ENCODE results near the gene MYO3B.
"Not testable (repeated sequence)": the region's sequence is repeated elsewhere in the genome, so short reads cannot be mapped to it uniquely, and the experiment has no call there.

Gene MYO3B

DNA sequence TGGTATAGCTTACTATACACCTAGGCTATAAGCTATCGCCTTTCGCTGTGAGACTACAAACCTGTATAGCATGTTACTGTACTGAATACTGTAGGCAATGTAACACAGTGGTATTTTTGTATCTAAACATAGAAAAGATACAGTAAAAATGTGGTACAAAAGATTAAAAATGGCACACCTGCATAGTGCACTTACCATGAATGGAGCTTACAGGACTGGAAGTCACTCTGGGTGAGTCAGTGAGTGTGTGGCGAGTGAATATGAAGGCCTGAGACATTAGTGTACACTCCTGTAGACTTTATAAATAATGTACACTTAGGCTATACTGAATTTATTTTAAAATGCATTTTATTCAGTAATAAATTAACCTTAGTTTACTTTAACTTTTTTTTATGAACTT, 279.0 kb downstream of the MYO3B start:
- Mint-ChIP-seq H3K27me3 (peaks cover 2% of the 10 kb centered on the region), H3K27ac (no peak overlapping the region), H3K4me3 (no peak overlapping the region), H3K36me3 (no peaks in the 10 kb centered on the region), H3K4me1 (no peaks in the 10 kb centered on the region), H3K9me3 (no peaks in the 10 kb centered on the region)
- ATAC-seq (ENCODE audit: low read depth) (no peak), DNase-seq (ENCODE audit: low spot score in 2 of 2) (no peak)

DNA sequence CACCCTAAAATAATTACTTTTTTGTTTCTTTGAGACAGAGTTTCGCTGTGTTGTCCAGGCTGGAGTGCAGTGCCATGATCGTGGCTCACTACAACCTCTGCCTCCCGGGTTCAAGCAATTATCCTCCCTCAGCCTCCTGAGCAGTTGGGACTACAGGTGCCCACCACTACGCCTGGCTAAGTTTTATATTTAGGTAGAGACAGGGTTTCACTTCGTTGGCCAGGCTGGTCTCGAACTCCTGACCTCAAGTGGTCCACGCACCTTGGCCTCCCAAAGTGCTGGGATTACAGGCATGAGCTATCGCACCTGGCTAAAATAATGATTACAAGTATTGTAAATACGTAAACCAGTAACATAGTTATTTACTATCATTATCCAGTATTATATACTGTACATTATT, 279.8 kb downstream of the MYO3B start:
- no peak overlapping the region for H3K4me3 Mint-ChIP-seq
- H3K27me3 Mint-ChIP-seq, result peaks cover 4% of the 10 kb centered on the region
- H3K4me1 Mint-ChIP-seq, result no peaks in the 10 kb centered on the region
- H3K27ac Mint-ChIP-seq, result no peak overlapping the region
- no peak for ATAC-seq (ENCODE audit: low read depth)
- no peaks in the 10 kb centered on the region for H3K36me3 Mint-ChIP-seq
- H3K9me3 Mint-ChIP-seq, result no peaks in the 10 kb centered on the region
- no peak for DNase-seq (ENCODE audit: low spot score in 2 of 2)

DNA sequence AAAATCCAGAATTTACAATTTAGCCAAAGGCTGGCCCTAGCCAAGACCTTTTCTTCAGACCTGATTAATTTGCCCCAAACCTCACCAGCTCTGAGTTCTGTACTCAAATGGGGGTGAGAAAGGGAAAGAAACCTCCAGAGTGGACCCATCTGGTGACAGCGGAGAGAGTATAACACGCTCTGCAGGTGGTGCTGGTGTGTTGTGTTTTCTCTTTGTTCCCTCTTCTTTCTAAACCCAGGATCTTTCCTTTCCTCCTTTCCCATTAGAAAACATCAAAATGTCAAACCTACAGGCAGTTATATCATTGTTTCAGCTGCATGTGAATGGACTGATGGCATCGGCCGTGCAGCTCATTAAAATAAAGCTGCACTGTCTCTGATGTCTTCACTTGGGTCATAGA, 283.9 kb downstream of the MYO3B start:
- DNase-seq (ENCODE audit: low spot score in 2 of 2) (no peak), ATAC-seq (ENCODE audit: low read depth) (no peak)
- Mint-ChIP-seq H3K27ac (no peak overlapping the region), H3K9me3 (peaks cover 2% of the 10 kb centered on the region), H3K36me3 (no peaks in the 10 kb centered on the region), H3K4me3 (no peak overlapping the region), H3K4me1 (no peaks in the 10 kb centered on the region), H3K27me3 (peaks cover 4% of the 10 kb centered on the region)

GRCh38 chr2:170462433-170463205, 284.7 kb downstream of the MYO3B start:
- DNase-seq (ENCODE audit: low spot score in 2 of 2) (no peak), ATAC-seq (ENCODE audit: low read depth) (no peak)
- no peak overlapping the region for H3K27ac Mint-ChIP-seq
- H3K36me3 Mint-ChIP-seq, result no peaks in the 10 kb centered on the region
- H3K27me3 Mint-ChIP-seq, result peaks cover 4% of the 10 kb centered on the region
- no peaks in the 10 kb centered on the region for H3K4me1 Mint-ChIP-seq
- H3K4me3 Mint-ChIP-seq, result no peak overlapping the region
- H3K9me3 Mint-ChIP-seq, result peaks cover 2% of the 10 kb centered on the region

GRCh38 chr2:170463206-170463537, 285.2 kb downstream of the MYO3B start:
- H3K9me3 Mint-ChIP-seq, result peaks cover 2% of the 10 kb centered on the region

DNA sequence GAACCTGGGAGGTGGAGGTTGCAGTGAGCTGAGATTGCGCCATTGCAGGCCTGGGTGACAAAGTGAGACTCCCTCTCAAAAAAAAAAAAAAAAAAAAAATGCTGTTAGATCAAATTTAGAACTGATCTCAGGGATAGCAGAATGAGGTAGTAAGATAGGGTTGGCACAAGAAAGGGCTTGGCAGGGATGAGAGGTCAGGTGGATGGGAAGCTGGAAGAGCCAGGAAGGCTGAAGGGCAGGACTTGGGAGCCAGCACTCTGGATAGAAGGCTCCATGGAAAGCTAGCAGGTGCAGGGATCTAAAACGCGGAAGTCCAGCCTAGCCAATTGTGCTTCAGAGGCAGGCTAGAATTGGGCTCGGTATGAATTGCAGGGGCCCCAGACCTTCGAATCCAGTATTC, 286.3 kb downstream of the MYO3B start:
- no peak for ATAC-seq (ENCODE audit: low read depth)
- H3K9me3 Mint-ChIP-seq, result peaks cover 2% of the 10 kb centered on the region
- H3K27me3 Mint-ChIP-seq, result peaks cover 2% of the 10 kb centered on the region
- no peaks in the 10 kb centered on the region for H3K36me3 Mint-ChIP-seq
- H3K27ac Mint-ChIP-seq, result no peak overlapping the region
- no peaks in the 10 kb centered on the region for H3K4me1 Mint-ChIP-seq
- no peak for DNase-seq (ENCODE audit: low spot score in 2 of 2)
- H3K4me3 Mint-ChIP-seq, result no peak overlapping the region

More at GRCh38 chr2:170463206-170463537, 285.2 kb downstream of the MYO3B start:
- Mint-ChIP-seq H3K4me1 (no peaks in the 10 kb centered on the region), H3K27ac (no peak overlapping the region), H3K27me3 (peaks cover 4% of the 10 kb centered on the region), H3K4me3 (no peak overlapping the region), H3K36me3 (no peaks in the 10 kb centered on the region)
- ATAC-seq (ENCODE audit: low read depth) (no peak), DNase-seq (ENCODE audit: low spot score in 2 of 2) (no peak)

DNA sequence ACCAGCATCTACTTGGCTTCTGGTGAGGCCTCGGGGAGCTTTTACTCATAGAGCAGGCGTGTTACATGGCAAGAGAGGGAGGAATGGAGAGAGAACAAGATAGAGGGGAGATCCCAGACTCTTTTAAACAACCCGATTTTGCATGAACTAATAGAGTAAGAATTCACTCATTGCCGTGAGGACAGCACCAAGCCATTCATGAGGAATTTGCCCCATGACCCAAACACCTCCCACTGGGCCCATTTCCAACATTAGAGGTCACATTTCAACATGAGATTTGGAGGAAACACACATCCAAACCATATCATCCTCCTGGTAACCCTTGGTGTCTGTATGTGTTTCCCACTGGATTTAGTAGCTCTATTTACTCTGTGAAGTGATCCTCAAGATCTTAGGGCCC, 287.3 kb downstream of the MYO3B start:
- Mint-ChIP-seq H3K4me1 (no peaks in the 10 kb centered on the region), H3K36me3 (no peaks in the 10 kb centered on the region), H3K4me3 (no peak overlapping the region), H3K9me3 (peaks cover 6% of the 10 kb centered on the region), H3K27ac (no peak overlapping the region), H3K27me3 (peaks cover 2% of the 10 kb centered on the region)
- no peak for DNase-seq (ENCODE audit: low spot score in 2 of 2)
- no peak for ATAC-seq (ENCODE audit: low read depth)

DNA sequence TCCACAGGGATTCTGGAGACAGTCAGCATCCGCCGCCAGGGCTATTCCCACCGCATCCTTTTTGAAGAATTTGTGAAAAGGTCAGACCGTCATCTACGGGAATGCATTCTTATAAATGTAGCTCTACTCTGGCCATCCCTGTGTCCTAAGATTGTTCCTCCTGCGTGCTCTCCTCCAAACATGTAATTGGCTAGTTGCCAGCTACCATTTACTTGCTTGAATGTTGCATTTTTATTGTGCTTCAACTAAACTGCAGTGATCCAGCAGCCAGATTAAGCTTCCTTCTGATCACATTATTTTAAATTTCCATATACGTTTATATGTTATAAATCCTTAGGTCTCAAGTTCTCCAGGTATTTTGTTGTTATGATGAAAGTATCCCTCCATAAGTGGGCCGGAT, 288.7 kb downstream of the MYO3B start:
- Mint-ChIP-seq H3K4me1 (no peaks in the 10 kb centered on the region), H3K27ac (no peak overlapping the region), H3K9me3 (peaks cover 10% of the 10 kb centered on the region), H3K36me3 (no peaks in the 10 kb centered on the region), H3K4me3 (no peak overlapping the region), H3K27me3 (peaks cover 2% of the 10 kb centered on the region)
- DNase-seq (ENCODE audit: low spot score in 2 of 2) (no peak), ATAC-seq (ENCODE audit: low read depth) (no peak)

- Mint-ChIP-seq H3K36me3 (no peaks in the 10 kb centered on the region), H3K27ac (no peak overlapping the region), H3K27me3 (no peaks in the 10 kb centered on the region), H3K4me1 (no peaks in the 10 kb centered on the region), H3K4me3 (no peak overlapping the region), H3K9me3 (peaks cover 14% of the 10 kb centered on the region)
- ATAC-seq (ENCODE audit: low read depth), result no peak
- DNase-seq (ENCODE audit: low spot score in 2 of 2), result no peak
Observed at GRCh38 chr2:170467568-170468422, 289.8 kb downstream of the MYO3B start.

DNA sequence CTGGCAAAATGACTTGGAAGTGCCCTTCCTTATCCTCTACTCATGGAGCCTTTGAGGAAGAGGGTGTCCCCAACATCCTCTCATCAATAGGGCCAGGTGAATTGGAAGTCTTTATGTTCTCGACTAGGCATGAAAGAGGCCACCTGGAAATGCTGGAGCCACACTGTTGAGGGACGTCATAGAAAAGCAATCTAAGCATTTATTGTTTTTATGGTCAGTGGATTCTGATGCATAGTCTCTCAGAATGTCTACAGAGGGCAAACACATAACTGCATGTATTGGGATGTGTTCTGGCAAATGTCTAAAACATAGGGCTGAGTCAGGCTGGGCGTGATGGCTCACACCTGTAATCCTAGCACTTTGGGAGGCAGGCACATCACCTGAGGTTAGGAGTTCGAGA, 290.6 kb downstream of the MYO3B start:
- no peaks in the 10 kb centered on the region for H3K36me3 Mint-ChIP-seq
- H3K27ac Mint-ChIP-seq, result no peak overlapping the region
- no peaks in the 10 kb centered on the region for H3K27me3 Mint-ChIP-seq
- no peak for DNase-seq (ENCODE audit: low spot score in 2 of 2)
- H3K4me3 Mint-ChIP-seq, result no peak overlapping the region
- H3K9me3 Mint-ChIP-seq, result peaks cover 14% of the 10 kb centered on the region
- no peak for ATAC-seq (ENCODE audit: low read depth)
- H3K4me1 Mint-ChIP-seq, result no peaks in the 10 kb centered on the region

GRCh38 chr2:170472498-170472897, 294.6 kb downstream of the MYO3B start:
- ATAC-seq (ENCODE audit: low read depth); H3K27ac Mint-ChIP-seq; H3K36me3 Mint-ChIP-seq; H3K27me3 Mint-ChIP-seq; H3K4me1 Mint-ChIP-seq; H3K4me3 Mint-ChIP-seq; DNase-seq (ENCODE audit: low spot score in 2 of 2): not testable (repeated sequence)
- peaks cover 13% of the 10 kb centered on the region for H3K9me3 Mint-ChIP-seq

GRCh38 chr2:170475878-170476277, 297.9 kb downstream of the MYO3B start:
- ATAC-seq (ENCODE audit: low read depth) (no peak), DNase-seq (ENCODE audit: low spot score in 2 of 2) (no peak)
- Mint-ChIP-seq H3K9me3 (peaks cover 7% of the 10 kb centered on the region), H3K27ac (no peak overlapping the region), H3K4me3 (no peak overlapping the region), H3K36me3 (no peaks in the 10 kb centered on the region), H3K27me3 (peaks cover 3% of the 10 kb centered on the region), H3K4me1 (no peaks in the 10 kb centered on the region)

DNA sequence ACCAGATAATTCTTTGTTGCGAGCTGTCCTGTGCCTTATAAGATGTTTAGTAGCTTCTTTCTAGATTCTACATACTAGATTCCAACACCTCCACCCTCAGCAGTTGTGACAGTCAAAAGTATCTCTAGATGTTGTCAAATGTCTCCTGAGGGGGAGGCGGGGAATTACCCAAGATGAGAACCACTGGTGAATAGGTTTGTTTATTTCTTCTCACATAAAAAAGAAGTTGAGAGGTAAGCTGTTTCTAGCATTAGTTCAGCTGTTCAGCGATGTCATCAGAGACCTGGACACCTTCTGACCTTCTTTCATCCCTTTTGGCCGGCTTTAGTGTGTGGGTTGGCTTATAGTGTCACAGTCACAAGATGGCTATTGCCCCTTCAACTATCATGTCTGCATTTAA, 299.7 kb downstream of the MYO3B start:
- no peaks in the 10 kb centered on the region for H3K36me3 Mint-ChIP-seq
- DNase-seq (ENCODE audit: low spot score in 2 of 2), result no peak
- ATAC-seq (ENCODE audit: low read depth), result no peak
- H3K27me3 Mint-ChIP-seq, result peaks cover 3% of the 10 kb centered on the region
- H3K9me3 Mint-ChIP-seq, result peaks cover 2% of the 10 kb centered on the region
- H3K4me1 Mint-ChIP-seq, result no peaks in the 10 kb centered on the region
- H3K27ac Mint-ChIP-seq, result no peak overlapping the region
- no peak overlapping the region for H3K4me3 Mint-ChIP-seq

DNA sequence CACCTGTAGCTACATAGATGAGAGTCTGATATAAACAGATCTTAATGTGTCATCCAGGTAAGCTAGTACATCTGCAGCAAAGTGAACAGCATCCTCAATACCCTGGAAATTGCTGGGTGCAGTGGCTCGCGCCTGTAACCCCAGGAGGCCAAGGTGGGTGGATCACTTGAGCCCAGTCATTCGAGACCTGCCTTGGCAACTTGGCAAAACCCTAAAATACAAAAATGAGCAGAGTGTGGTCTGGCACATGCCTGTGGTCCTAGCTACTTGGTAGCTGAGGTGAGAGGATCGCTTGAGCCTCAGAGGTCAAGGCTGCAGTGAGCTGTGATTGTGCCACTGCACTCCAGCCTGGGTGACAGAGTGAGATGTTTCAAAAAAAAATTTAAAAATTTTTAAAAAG, 303.3 kb downstream of the MYO3B start:
- no peaks in the 10 kb centered on the region for H3K36me3 Mint-ChIP-seq
- no peak overlapping the region for H3K27ac Mint-ChIP-seq
- H3K4me3 Mint-ChIP-seq, result no peak overlapping the region
- DNase-seq (ENCODE audit: low spot score in 2 of 2), result no peak
- no peak for ATAC-seq (ENCODE audit: low read depth)
- H3K9me3 Mint-ChIP-seq, result no peaks in the 10 kb centered on the region
- peaks cover 3% of the 10 kb centered on the region for H3K27me3 Mint-ChIP-seq
- H3K4me1 Mint-ChIP-seq, result no peaks in the 10 kb centered on the region

DNA sequence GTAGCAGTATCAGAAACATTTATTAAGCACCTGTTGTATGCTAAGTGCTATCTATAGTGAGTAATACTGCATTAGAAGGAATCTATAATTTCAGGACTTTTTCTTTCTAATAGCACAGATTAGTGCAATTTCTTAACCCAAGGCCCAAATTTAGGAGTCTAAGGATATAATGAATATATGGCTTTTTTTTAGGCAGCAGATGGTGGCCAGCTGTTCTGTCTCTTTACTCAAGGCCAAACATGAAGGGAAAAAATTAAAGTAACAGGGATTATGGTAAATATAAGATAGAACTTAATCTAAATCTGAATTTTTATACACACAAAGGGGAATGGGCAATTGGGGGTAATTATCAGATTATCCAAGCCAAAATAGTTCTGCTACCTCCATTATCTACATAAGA, 306.6 kb downstream of the MYO3B start:
- Mint-ChIP-seq H3K4me1 (no peaks in the 10 kb centered on the region), H3K27ac (no peak overlapping the region), H3K36me3 (no peaks in the 10 kb centered on the region), H3K9me3 (no peaks in the 10 kb centered on the region), H3K4me3 (no peak overlapping the region), H3K27me3 (no peaks in the 10 kb centered on the region)
- ATAC-seq (ENCODE audit: low read depth), result no peak
- no peak for DNase-seq (ENCODE audit: low spot score in 2 of 2)

Data from memory B cell (primary cell).